HG03045 (cell line): ENCODE data around the gene BMP7.

Experiments
- ATAC-seq: cut with Tn5 transposase; IDR thresholded peaks from one replicate; pipeline ENCODE4 v1.9.1; 2021; ENCODE audit warnings: mild to moderate bottlenecking, moderate library complexity; ENCODE audit not compliant: unreplicated experiment

BMP7 gene

DNA sequence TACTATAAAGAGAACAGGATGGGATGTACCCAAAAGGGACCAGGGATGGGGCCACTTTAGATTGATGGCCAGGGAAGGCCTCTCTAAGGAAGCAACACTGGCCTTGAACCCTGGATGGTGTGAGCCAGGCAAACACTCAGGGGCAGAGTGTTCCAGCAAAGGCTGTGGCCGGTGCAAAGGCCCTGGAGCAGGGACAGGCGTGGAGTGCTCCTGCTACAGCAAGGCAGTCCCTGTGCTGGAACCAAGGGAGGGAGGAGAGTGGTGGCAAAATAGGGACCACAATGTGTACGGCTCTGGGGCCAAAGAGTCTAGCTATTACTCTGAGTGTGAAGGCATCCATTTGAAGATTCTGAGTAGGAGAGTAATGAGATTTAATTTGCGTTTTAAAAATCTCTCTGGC is 131.6 kb downstream of the BMP7 start:
- no peak for ATAC-seq

DNA sequence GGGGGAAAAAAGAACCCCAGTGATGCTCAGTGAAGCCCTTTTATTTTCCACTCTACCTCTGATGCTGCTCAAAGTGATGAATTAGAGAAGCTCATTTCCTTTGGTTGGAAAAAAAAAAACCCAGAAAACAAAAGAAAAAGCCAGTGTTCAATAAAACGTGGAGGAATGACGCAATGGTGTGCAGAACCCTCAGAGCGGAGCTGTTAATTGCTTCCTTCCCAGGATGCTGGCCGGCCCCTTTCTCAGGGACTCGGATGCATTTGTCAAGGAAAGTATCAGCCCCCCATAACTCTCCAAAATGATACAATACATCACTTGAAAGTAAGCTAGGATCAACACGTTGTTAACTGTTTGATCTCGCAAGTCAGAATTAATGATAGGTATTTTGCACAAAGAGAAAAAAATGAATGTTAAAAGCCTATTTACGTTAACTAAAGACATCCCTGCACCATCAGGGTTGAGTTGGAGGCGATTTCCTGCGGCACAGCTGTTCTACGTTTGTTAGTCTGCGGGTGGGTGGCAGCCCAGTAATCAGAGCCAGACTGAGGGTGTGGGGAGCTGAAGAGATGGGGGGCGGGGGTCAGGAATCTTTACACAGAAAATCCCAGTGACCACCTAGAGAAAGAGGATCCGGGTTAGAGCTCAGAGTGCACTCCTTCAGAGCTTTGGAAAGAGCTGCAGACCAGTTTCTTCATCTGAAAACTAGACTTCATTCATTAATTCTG is 132.4 kb downstream of the BMP7 start:
- ATAC-seq = no peak

DNA sequence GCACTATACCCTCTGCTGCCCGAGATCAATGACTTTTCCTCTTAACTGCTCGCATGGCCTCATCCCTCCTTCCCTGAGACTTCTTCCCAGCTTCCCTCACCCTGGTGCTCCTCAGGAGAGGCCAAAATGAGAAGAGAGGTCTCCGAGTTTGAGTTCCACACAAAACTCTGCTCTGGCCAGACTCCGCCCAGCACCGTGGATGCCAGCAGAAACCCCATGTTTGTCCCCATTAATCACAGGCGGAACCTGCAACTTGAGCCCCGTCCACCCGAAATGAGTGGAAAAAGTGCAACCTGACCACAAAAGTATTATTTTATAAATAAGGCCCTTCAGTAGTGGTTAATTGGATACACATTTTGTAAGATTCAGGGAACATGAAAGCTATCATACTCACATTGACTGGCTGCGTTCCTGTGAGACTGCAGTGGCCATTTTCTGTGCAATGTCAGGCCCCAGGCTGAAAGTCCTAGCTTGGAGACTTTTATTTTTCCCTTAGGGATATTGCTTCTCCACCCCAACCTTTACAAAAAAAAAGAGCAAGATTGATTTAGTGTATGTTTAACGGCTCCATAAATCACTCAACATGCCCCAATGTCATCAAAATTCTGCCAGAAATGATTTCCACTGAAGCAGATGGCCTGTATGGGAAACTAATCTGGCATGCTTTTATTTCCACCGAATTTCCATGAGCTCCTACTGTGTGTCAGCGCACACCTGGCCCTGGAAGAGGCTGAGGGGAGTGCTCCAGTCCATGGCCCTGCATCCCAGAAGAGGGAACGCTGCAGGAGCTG is 134.6 kb downstream of the BMP7 start:
- ATAC-seq = no peak

DNA sequence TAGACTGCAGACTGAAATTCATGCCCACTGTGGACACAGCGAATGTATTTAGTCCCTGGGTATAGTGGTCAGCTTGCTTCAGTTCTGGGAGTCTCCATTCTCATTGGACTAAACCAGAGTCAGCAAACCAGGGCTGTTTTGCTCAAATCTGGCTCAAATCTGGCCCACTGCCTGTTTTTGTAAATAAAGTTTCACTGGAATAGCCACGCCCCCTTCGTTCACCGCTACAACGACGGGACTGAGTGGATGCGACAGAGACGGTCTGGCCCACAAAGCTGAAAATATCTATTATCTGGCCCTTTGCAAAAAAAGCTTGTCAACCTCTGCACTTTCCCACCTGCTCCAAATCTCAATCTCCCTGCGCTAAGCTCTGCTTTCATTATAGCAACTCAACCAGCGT is 135.4 kb downstream of the BMP7 start:
- ATAC-seq = no peak

DNA sequence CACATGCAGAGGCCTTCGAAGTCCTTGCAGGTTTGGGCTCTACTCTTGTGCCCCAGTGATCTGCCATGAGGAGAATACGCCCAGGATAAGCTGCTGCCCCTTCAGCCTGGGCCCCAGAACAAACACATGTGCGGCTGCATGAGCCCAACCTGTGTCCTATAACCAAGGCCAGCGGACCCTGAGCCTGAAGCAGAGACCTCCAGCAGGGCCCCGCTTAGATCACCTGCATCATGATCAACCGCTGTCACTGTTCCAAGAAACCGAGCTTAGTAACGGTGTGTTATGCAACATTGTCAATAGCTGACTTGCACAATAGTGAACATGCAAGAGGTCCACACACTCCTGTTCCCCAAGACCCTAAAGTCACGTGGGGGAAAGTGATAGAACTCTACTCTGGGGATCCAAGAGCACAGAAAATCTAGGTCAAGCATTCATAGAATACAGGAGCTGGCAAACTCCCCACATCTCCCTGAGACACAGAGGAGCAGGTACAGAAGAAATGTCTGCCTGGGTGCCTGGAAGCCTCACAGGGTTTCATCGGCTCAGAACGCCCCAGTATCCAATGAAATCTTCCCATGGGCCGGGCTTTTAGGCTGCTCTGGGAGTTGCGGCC is 136.2 kb downstream of the BMP7 start:
- ATAC-seq = no peak

DNA sequence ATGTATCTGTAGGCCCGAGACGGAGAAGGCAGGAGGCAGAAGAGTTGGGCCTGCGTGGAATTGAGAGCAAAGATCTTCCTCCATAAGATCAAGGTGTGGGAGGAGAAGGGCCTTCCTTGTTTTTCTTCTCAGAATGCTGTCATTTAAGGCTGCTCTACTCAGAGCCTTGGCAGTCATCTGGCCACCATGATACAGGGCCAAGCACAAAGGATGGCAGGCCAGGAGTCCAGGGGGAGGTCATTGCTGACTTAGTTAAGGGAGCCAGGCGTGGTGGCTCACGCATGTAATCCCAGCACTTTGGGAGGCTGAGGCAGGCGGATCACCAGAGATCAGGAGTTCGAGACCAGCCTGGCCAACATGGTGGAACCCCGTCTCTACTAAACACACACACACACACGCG is 137.1 kb downstream of the BMP7 start:
- ATAC-seq = no peak

DNA sequence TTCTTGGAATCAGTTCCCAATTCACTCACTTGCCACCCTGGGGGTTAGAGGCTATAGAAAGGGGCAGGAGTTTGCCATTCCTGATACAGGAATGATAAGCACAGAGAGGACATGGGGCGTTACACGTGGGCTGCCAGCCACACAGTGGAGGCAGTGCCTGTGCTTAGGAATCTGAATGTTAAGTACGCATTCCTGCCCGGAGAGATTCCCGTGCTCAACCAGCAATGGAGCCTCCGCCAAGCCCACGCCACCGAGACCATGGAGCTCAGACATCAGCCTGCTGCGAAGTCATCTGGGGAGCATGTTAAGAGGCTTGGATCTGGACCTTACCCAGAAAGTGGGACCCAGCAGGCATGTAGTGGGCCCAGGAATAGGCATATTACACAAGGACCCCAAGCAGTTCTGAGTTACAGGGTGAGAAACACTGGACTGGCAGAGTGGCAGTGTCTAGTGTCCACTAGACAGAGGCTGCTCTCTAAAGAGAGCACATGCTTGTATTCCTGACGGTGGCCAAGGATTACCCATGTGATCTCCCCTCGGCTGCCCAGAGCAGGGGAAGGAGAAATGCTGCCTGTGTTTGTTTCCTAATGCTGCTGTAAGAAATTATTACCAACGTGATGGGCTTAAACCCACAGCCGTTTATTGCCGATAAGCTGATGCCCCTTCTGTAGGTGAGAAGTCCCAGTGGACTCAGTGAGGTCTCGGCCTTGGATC is 138.2 kb downstream of the BMP7 start:
- no peak for ATAC-seq

DNA sequence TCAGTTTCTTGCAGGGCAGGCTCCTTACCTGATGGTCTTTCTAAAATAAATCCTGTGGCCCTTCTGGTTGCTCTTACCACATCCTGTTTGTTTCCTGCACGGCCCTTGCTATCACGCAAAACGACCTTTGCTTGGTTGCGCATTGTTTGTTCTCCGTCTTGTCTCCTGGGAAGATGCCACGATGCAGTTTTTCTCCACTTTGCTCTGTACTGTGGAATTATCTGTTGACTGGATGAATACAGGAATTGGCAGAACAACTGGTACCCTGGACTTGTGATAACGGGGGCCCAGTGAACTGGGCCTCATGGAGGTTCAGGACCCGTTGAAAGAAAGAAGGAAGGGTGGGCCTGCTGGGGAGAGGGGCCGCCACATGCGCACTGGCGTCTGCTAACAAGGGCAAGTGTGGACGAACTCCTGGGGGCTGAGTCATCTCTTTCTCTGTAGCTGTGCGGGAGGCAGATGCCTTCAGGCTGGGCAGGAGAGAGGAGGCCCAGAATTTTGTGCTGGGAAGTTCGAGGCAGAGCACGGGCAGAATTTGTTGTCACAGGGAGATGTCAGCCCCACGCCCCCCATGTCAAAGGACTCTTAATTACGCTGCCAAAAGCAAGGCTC is 139.9 kb downstream of the BMP7 start:
- ATAC-seq = no peak

DNA sequence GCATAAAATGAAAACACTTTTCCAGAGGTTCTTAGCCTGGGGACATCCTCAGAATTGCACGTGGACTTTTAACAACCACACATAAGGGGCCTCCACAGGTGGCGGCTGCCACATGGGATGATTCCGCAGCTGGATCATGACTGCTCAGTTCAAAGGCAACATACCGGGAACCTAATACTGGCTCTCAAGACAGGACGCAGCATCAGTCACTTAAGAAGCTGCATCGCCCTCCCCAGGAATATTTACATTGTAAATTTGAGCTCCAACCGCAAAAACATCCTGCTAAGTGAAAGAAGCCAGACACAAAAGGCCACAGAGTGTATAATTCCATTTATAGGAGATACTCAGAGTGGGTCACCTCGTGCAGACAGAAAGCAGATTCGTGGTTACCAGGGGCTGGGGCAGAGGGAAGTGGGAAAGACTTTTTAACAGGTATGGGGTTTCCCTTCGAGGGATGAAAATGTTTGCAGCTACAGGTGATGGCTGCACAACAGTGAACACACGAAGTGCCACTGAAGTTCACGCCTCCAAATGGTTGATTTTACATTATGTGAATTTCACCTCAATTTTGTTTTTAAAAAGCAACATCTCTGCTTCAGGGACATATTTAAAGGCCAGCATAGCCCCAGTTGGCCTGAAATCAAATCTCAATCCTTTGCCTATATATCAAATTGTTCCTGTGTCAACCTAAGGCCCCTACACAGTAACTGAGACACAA is 141.5 kb downstream of the BMP7 start:
- ATAC-seq = no peak

DNA sequence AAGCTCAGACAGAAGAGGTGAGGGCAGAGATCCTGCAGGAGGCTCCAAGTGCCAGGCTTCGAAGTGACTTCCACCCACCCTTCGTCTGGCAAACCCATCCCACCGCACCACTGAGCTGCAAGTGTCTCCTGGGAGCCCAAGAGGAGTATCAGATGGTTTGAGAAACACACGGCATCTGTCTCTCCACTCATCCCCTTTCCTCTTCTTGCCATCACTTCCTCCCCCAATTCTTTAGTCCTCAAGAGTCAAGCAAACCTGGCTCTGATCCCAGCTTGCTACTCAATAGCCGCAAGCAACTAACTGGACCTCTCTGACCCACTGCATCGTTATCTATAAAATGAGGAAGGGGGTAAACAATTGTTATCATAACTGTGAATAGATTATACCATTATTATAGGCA is 142.1 kb downstream of the BMP7 start:
- ATAC-seq = no peak

DNA sequence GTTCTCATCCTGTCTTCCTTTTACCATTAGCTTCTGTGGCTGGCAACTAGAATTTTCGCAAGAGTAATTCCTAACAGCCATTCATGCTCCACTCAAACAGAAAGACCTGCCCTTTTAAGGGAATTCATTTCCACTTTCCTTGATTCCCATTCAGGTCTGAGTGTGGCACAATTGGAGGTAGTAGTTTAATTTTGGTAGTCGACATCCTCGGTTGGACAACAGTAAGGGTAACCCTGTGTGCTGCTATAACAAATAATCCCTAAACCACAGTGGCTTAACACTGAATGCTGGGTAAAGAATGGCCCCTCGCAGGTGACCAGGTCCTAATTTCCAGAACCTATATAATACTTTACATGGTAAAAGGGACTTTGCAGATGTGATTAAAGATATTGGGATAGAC is 142.9 kb downstream of the BMP7 start:
- no peak for ATAC-seq

DNA sequence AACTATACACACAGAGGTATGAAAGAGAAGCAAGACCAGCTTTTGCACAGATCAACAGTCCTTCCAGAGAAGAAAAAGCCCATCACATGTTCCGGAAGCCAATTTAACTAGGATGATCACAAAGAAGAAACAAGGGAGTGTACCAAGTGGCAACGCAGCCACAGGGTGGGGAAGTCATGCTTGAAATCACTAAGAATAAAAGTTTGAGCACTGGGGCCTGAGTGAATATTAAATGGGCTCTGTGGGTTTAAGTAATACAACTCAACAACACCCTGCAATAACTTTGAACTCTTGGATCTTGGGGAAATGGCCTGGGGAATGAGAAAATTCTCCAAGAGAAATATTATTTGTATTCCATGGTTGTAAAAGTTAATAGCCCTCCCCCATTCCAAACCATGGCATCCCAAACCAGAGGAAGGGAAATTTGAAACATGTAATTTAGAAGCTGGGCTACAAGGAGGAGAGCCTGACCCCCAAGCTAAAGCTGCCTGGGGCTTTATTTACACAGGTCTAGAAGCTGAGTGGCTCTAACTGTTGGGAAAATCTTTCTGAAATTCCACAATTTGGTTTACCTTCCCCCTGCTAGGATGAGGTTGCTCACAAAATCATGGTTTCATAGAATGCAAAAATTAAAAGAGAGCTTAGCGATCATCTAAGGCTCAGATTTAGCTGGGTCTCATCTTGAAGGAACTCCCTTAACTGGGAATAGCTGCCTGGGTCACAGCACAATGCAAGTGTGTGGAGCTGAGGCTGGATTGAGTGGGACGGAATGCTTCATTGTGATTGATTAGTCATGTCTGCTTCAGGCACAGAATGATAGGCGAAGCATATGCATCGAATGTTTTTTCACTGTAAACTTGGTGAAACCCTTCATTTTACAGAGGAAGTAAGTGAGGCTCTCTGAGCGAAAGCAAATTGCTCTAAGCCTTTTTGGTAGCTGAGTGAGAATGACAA is 143.6 kb downstream of the BMP7 start:
- no peak for ATAC-seq

DNA sequence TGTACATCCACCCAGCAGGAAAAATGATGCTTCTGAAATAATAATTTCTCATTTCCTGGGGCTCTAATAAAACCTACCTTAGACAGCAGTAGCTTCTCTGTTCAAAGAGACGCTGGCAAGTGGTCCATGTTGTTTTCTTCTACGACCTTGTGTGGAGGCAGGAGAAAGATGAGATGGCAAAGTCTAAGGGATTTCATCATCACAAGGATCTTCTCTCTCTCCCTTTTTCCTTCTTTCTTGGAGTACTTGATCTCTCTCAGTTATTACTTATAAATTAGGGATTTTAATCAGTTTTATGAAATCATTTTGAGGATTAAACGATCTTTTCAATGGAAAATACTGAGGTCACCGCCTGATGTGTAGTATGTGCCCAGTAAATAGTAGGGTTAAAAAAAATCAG is 147.5 kb downstream of the BMP7 start:
- no peak for ATAC-seq
